Globus pallidus (tissue), 1 donor: ENCODE data around the gene ITPK1.

ENCODE experiments used
- DNase-seq: peaks from one replicate; pipeline ENCODE4 v3.0.0-alpha.2; 2015; ENCODE audit warnings: low spot score

The ITPK1 gene

DNA sequence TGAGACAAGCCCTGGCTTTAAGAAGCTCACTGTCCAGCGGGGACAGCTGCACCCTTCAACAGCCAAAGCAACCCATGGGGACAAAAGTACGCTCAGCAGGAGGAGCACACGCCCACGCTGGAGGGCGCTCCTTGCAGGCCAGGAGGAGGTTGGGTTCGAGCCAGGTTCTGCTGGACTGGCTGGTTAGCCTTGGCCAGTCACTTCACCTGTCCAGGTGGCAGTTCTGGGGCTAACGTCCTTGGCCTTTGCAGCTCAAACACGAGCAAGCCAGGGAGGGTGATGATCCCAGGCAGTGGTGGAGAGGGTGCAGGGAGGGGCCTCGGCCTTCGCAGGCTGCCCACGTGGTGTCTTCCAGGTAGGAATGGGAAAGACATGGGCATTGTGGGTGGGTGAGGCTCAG is 179.6 kb downstream of the ITPK1 start:
- DNase-seq: no peak

GRCh38 chr14:92935446-92935845 is 180.3 kb downstream of the ITPK1 start:
- DNase-seq: no peak

DNA sequence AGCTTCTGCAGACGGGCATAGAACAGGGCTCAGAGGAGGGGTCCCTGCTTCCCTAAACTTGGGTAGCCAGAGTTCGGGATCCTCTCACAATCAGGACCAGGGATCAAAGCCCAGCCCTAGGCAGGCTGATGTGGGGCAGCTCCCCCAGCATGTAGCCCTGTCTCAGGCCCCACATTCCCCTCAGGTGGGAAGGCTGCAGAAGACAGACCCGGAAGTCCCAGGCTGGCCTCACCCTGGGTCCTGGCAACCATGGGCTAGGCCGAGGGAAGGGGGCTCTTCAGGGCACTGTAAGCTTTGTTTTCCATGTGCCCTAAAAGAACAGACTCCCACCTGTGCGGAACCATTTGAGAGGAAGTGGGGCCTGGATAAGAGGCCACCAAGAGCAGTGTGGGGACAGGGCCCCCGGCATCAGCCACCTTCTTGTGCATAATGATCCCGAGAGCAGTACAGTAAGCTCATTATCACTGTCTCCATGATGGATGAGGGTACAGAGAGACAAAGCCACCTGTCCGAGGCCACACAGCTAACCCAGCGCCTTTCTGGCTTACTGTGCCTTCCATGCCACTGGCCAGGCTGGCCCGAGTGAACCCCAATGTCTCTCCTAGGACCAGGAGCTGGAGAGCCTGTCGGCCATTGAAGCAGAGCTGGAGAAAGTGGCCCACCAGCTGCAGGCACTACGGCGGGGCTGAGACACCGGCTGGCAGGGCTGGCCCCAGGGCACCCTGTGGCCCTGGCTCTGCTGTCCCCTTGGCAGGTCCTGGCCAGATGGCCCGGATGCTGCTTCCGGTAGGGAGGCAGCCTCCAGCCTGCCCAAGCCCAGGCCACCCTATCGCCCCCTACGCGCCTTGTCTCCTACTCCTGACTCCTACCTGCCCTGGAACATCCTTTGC is 181.3 kb downstream of the ITPK1 start:
- DNase-seq: no peak

- DNase-seq: no peak
These were observed 182.2 kb downstream of the ITPK1 start for GRCh38 chr14:92933481-92933880.

GRCh38 chr14:92932448-92933395 is 183.0 kb downstream of the ITPK1 start:
- DNase-seq: no peak

DNA sequence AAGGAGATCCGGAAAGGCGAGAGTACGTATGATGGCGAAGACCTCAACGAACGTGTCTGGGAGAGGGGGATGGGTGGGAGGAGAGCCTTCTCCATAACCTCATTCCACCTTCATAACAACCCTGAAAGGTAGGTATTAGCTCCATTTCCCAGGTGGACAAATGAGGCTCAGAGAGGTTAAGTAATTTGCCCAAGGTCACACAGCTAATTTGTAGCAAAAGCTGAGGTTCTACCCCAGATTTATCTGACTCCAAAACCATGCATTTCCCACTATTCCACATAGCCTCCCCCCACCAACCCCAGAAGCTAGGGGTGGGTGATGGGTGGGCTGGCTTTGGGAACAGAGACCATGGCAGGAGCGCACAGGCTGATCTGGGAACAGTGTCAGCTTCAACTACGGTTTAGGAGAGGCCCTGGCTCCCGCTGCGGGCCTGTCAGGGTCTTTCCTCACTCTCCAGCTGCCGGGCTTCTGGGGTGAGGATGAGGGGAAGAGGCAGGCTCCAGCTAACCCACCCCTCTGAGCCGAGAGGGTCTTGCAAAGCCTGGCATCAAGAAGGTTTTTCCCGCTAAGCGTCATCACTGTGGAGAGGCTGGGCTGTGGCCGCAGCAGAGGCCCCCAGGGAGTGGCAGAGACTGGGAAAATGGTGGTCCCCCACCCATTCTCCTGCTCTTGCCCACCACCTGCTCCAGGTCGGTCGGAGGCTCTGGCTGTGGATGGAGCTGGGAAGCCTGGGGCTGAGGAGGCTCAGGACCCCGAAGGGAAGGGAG is 183.9 kb downstream of the ITPK1 start:
- no peak for DNase-seq

DNA sequence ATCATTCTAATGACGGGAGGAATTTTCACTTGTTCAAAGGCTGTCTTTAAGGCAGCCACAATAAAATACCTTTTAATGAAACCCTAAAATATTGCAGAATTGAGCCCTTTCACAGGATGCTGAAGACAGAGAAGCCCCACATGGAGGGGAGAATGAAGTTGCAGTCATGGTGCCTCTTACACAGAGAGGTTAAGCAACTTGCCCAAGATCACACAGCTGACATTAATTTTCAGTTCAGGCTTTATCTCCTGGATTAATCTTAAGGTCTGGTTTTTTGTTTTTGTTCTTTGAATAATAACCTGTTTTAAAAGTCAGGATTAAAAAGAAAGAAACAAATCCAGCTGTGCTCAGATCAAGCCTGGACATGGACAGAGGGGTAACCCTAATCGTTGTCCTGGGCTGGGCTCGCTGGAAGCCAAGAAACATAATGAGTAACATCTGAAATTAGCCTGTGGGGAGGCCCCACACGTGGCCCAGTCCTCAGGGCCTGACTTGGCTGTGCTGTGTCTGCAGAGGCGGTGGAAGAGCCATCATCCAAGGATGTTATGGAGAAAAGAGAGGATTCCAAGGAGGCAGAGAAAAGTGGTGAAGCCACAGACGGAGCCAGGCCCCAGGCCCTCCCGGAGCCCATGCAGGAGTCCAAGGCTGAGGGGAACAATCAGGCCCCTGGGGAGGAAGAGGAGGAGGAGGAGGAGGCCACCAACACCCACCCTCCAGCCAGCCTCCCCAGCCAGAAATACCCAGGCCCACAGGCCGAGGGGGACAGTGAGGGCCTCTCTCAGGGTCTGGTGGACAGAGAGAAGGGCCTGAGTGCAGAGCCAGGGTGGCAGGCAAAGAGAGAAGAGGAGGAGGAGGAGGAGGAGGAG is 184.8 kb downstream of the ITPK1 start:
- no peak for DNase-seq

GRCh38 chr14:92929689-92930608 is 185.8 kb downstream of the ITPK1 start:
- DNase-seq: no peak

DNA sequence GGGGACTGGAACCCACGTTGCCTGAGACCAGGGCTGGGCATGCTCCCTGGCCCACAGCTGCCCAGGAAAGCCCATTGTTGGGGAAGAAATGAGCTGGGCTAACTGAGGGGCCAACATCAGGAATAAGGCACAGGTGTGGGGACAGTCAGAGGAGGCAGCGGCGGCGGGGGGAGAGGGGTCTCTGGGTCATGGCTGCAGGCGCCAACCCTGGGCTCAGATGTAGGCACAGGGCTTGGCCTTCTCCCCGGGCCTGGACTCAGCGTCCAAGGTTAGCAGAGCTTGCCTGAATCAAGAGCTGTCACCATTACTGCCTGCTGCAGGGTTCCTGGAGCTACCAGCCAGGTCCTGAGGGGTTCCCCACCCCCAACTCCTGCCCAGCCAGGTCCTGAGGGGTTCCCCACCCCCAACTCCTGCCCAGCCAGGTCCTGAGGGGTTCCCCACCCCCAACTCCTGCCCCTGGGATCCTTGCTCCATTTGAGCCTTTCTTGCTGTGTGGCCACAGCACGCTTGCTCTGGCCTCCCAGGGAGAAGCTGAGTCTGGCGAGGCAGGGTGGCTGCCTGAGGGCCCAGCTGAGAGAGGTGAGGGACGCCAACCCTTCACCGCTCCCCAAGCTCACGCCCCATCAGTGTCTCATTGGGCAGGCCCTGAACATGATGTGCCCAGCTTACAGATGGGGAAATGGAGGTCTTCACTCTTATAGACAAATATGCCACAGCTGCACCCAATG is 186.6 kb downstream of the ITPK1 start:
- no peak for DNase-seq

DNA sequence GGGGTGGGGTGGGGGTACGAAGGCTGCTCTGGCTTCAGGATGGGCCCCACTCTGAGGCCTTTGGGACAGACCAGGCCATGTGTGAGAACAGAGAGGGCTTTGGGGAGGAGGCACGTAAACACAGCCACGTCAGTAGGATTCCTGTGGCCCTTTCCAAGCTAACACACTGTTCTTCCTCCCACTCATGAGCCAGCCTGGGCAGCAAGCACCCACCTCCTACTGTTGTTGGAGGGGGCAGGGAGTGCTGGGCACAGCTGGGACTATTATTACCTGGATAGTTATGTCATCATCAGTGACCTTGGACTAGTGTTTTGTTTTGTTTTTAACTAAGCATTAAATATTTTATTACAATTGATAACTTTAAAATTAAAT is 187.5 kb downstream of the ITPK1 start:
- no peak for DNase-seq

DNA sequence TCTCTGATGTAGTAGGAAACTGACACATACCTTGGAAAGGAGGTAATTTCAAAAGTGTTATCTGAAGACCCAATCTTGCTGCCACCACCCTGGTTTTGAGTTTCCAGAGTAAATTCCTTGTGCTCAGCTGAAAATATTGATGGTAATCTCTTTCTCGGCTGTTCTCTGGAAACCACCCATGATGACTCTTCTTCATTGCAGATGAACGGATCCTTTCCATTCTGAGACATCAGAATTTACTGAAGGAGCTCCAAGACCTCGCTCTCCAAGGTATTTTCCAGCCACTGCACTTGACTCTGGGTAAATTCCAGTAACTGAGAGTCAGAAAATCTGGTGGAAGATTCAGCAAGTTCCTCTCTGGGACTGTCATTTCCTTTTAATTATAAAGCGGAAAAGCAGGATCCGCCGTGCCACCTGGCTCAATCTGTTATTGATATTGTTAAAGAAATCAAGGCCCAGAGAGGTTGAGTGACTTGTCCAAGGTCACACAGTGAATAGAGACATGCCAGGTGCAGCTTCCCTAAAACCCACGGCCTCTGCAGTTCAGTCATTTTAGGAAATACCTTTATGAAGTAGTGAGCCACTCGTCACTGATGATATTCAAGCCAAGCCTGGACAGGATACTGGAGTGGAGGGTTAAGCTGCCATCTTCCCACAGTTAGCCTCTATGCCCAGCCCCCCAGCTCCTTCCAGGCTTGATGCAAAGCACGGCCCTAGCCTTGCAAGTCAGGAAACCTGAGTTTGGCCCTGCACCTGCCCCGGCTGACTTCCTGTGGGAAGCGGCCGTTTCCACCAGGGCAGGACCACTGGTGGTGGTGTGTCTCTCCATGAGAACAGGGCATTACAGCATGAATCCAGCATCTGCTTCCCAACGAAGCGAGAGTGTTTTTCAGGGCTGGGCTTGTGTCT is 188.1 kb downstream of the ITPK1 start:
- no peak for DNase-seq

DNA sequence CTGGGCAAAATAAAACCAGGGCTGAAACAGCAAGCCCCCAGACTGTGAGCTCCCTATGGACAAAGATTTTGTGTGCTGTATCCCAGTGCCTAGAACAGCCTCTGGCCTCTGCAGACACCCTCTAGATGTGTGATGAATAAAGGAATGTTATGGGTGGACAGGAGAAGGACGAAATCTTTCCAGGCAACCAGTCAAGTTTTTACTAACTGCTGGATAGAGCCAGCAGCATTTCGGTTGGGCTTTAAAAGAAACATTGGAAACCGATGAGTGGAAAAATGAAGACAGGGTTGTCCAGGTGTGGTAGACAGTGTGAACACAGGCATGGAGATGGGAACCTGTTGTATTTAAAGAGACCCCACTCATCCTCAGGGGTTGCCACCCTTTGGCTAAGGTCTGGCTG is 188.8 kb downstream of the ITPK1 start:
- DNase-seq: no peak

GRCh38 chr14:92926180-92926845 is 189.4 kb downstream of the ITPK1 start:
- DNase-seq: no peak

GRCh38 chr14:92925446-92925845 is 190.3 kb downstream of the ITPK1 start:
- DNase-seq: no peak

DNA sequence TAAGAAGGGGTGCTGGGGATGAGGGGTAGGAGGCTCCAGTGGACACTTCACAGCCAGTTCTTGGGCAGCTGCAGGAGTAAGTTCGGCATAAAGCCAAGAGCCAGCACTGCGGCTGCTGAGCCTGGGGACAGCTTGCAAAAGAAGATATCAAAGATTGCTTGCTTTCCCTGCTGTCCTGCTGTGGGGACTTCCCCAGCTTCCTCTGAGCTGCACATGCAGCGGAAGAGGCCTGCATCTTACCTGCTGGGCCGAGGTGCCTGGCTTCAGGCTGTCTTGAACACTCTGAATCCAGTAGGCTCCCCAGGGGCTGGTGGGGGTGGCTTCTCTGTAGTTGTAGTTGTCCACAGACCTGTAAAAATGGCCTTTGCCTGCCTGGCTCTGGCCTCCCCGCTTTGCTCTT is 191.5 kb downstream of the ITPK1 start:
- DNase-seq: no peak

DNA sequence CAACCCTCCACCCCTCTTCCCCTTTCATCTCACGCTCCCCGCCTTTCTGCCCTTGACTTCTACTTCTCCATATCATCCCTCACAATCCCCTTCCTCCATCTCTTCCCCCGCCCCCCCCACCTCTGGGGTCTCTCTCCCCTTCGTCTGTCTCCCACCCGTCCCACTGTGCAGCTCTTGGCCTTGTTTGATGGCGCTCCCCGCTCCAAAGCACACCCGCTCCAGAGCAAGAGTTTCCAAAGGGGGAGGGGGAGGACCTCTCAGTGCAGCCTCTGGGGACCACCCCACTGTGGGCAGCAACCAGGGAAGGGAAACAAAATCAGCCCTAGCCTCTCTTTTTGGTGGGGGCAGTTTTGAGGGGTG is 192.0 kb downstream of the ITPK1 start:
- no peak for DNase-seq

GRCh38 chr14:92922883-92923743 is 192.6 kb downstream of the ITPK1 start, which contains the start of gene CHGA:
TSS of gene CHGA (plus strand) at chr14:92923150. CDS start at chr14:92923360, 210 bp downstream.
- DNase-seq: peak; percentile 18
